ENCODE results near the gene PLCL1.

Gene PLCL1

DNA sequence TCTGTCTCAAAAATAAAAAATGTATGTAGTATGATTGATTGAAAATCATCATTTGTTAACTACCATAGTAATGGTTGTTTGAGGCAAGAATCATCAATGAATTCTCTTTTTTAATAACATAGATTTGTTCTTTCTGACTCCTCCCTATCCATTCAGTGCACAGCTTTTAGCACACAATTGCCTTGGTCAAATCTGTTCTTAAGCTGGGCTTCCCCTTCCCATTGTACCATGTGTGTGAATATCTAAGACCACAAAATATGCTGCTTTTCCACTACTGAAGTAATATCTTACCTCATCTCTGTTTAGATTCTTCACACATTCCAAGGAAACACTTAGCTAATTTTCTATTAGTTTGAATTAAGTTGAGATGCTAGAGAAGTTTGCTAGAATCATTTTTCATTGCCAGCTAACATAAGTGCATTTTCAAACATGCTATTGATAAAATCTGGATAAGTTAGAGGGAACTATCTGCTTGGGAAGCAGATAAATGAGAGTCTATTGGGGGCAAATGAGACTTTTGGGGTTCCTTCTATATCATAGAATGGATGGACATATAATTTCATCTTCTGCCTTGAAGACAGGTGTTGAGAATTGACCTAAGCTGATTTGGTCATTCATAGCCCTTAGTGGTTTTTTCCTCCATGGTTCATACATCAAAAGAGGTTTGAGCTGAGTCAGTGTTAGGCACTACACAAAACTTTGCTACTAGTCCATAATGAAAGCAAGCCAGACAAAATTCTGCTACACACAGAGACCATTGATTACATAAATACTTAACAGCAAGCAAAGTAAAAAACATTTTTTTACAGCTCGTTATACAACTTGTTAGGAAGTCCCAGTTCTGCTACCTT lies 231.9 kb downstream of the PLCL1 start:
- TF ChIP-seq ZFX (IDR thresholded peaks at IDR 0.05; ENCODE audit: borderline replicate concordance) = no peak
- TF ChIP-seq, protein P1, sequence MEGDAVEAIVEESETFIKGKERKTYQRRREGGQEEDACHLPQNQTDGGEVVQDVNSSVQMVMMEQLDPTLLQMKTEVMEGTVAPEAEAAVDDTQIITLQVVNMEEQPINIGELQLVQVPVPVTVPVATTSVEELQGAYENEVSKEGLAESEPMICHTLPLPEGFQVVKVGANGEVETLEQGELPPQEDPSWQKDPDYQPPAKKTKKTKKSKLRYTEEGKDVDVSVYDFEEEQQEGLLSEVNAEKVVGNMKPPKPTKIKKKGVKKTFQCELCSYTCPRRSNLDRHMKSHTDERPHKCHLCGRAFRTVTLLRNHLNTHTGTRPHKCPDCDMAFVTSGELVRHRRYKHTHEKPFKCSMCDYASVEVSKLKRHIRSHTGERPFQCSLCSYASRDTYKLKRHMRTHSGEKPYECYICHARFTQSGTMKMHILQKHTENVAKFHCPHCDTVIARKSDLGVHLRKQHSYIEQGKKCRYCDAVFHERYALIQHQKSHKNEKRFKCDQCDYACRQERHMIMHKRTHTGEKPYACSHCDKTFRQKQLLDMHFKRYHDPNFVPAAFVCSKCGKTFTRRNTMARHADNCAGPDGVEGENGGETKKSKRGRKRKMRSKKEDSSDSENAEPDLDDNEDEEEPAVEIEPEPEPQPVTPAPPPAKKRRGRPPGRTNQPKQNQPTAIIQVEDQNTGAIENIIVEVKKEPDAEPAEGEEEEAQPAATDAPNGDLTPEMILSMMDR (IDR thresholded peaks at IDR 0.05) = no peak
- H3K27ac ChIP-seq = no peak overlapping the region

DNA sequence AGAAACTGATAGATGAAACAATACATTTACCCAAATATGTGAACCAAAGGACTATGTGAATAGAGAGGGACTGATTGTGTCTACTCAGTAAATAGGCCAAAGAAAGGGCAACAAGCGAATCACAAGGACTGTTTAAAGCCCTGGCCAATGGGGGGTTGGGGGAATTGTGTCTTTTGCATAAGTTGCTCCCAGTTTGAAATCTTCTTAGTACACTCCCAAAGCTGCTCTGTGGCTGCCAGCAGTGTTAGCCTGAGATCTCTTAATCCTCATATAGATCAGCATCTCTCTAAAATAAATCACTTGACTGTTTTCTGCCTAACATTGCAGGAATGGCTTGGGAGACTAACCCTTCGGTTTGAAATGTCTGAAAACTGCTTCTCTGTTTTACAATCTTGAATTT lies 236.4 kb downstream of the PLCL1 start:
- no peak overlapping the region for H3K27ac ChIP-seq
- TF ChIP-seq, protein P1 (IDR thresholded peaks at IDR 0.05) = no peak
- no peak for TF ChIP-seq ZFX (IDR thresholded peaks at IDR 0.05; ENCODE audit: borderline replicate concordance)

DNA sequence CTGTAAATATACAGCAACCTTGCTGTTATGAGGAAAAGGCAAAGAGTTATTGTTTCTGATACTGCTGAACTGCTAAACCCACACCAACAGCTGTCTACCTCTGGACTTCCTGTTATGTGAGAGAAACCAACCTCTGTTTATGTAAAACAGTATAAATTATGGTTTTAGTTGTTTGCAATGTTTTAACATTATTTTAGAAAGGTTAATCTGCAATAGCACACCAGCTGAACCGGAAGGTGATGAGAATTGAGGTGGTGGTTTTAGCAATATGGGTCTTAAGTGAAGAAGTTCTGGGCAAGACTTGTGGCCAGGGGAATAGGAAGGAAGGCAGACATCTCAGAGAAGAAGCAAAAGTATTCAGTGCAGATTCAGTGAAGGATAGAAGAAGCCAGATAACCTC lies 237.8 kb downstream of the PLCL1 start:
- no peak overlapping the region for H3K27ac ChIP-seq
- no peak for TF ChIP-seq ZFX (IDR thresholded peaks at IDR 0.05; ENCODE audit: borderline replicate concordance)
- TF ChIP-seq, protein P1 (IDR thresholded peaks at IDR 0.05) = no peak

DNA sequence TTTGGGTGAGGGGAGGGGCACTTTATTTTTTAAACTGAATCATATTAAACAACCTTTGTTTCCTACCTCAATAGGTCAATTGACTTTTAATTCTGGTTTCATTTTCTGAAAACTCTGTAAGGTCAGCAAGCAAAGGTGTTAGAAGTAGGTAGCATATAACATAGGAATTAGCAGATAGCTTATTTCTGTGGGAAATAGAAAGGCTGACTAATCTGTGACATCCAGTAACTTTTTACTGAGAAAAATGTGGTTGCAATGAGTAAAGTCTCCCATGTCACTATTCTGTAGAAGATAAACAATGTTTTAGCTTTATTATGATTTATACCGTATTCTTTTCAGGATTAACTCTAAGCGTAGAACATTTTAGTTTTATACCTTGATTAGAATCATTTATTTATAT lies 240.4 kb downstream of the PLCL1 start:
- no peak overlapping the region for H3K27ac ChIP-seq
- TF ChIP-seq, protein P1 (IDR thresholded peaks at IDR 0.05) = no peak
- TF ChIP-seq ZFX (IDR thresholded peaks at IDR 0.05; ENCODE audit: borderline replicate concordance) = no peak

DNA sequence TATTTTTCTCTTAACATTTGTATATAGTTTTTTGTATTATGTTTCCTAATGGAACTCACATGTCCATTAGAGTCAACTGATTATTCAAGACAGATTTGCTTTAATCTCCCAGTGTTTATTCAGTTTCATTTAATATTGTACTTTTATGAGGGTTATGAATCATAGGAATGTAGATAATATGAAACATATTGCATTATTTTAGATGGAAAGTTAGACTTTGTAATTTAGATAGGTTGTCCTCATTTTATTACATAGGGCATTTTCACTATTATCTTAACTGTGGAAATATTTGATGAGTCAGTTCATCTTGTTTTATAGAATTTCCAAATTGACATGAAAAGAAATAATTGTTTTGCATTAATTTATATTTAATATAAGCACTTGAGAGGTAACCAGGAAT lies 240.8 kb downstream of the PLCL1 start:
- TF ChIP-seq ZFX (IDR thresholded peaks at IDR 0.05; ENCODE audit: borderline replicate concordance) = no peak
- TF ChIP-seq, protein P1 (IDR thresholded peaks at IDR 0.05) = no peak
- H3K27ac ChIP-seq = no peak overlapping the region

DNA sequence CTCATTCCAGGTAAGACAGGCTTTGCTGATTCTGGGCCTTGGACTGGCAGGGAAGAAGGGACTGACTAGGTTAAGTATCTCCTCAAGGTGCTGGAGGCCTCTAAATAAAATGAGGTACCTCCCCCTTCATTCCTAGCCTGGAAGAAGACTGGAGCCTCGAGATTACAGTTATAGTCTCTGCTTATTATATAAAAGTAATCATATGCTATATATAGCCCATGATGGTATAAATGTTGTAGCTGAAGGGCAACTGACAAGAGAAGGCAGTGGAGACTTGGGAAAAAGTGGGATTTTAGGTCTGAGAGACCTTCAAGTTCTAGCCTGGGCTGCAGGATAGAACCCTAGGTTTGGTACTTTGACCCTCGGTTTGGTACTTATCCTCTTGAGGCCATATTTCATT lies 248.3 kb downstream of the PLCL1 start:
- H3K27ac ChIP-seq = no peak overlapping the region
- no peak for TF ChIP-seq ZFX (IDR thresholded peaks at IDR 0.05; ENCODE audit: borderline replicate concordance)
- TF ChIP-seq, protein P1 (IDR thresholded peaks at IDR 0.05) = no peak

DNA sequence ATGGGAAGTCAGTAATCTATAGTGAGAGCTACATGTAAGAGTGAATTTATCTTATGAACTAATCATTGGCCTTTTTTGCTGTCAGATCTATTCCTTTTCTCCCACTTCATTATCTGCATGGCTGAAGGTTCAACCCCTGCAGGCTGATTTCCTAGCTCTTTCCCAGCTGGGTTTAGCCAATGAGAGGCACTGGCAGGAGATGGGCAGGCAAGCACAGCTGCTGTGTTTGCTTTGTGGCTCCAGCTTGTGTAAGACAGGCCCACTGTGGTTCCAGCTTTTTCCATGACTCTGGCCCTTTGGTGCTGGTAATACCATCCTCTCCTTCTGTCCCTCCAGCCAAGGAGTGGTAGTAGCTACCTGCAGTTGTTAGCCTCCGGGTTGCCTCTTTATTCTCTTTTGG lies 248.8 kb downstream of the PLCL1 start:
- H3K27ac ChIP-seq = no peak overlapping the region
- TF ChIP-seq, protein P1 (IDR thresholded peaks at IDR 0.05) = no peak
- TF ChIP-seq ZFX (IDR thresholded peaks at IDR 0.05; ENCODE audit: borderline replicate concordance) = no peak

All from 22Rv1 (cell line).